Suprapubic skin (tissue), 4 donors: ENCODE data around the gene MED7. TPM values are rescaled to one million over a fixed set of nuclear protein-coding genes. Genes with fewer than 3 reads are reported as not detected.

Source experiments
- DNase-seq, 2 donors: peaks; one replicate each; pipeline ENCODE4 v3.0.0-alpha.2; 2019; ENCODE audit warnings: low spot score in 2 of 2
- H3K27ac ChIP-seq: fragments of 200-600 bp; sonication (generic); one replicate; pipeline ENCODE4 v1.5.1; 2019
- H3K27me3 ChIP-seq: fragments of 200-600 bp; sonication (generic); one replicate; pipeline ENCODE4 v1.5.1; 2019
- H3K36me3 ChIP-seq: fragments of 200-600 bp; sonication (generic); one replicate; pipeline ENCODE4 v1.5.1; 2019
- H3K4me1 ChIP-seq: fragments of 200-600 bp; sonication (generic); one replicate; pipeline ENCODE4 v1.5.1; 2019
- H3K4me3 ChIP-seq: fragments of 200-600 bp; sonication (generic); one replicate; pipeline ENCODE4 v1.5.1; 2019; ENCODE audit warnings: mild to moderate bottlenecking
- H3K9me3 ChIP-seq: fragments of 200-600 bp; sonication (generic); one replicate; pipeline ENCODE4 v1.5.1; 2019
- CTCF ChIP-seq, 2 donors: fragments of 200-600 bp in 1 of 2; fragments of 450-650 bp in 1 of 2; sonication (generic) in 1 of 2; IDR thresholded peaks; one replicate each; pipeline ENCODE4 v1.5.1; 2016 to 2019; ENCODE audit warnings: antibody characterized with exemption in 2 of 2, mild to moderate bottlenecking in 1 of 2, moderate library complexity in 1 of 2
- EP300 ChIP-seq: sonication (generic); formaldehyde crosslinking; IDR thresholded peaks from one replicate; pipeline ENCODE4 v1.6.1; 2017; ENCODE audit warnings: antibody characterized with exemption
- POLR2A ChIP-seq, 2 donors: fragments of 450-650 bp; IDR thresholded peaks; one replicate each; pipeline ENCODE4 v1.6.1; 2017; ENCODE audit warnings: antibody characterized with exemption in 2 of 2, mild to moderate bottlenecking in 2 of 2, moderate library complexity in 2 of 2
- POLR2AphosphoS5 ChIP-seq, 3 donors: sonication (generic); formaldehyde crosslinking; IDR thresholded peaks; one replicate each; pipeline ENCODE4 v1.6.1; 2017; ENCODE audit warnings: antibody characterized with exemption in 3 of 3
- WGBS: methylation state at CpG from one replicate; pipeline ENCODE4 v1.1.5; 2018; 5-methylcytosine and 5-hydroxymethylcytosine counted together
- total RNA-seq, 4 donors: library from RNA; depleted of rRNA; stranded (reverse); fragments of >200 nt; gene quantifications; one replicate each; pipeline ENCODE4 v1.1.0, GENCODE V29; 2016

The MED7 gene
- total RNA-seq, 4 donors from 2014 or later, result 5.5 to 13.6 (median 8.9) TPM

- Histone ChIP-seq H3K36me3 (no peaks in the 10 kb centered on the region), H3K27ac (no peak overlapping the region), H3K4me3 (no peak overlapping the region), H3K4me1 (no peaks in the 10 kb centered on the region), H3K9me3 (no peaks in the 10 kb centered on the region), H3K27me3 (peaks cover 18% of the 10 kb centered on the region)
- WGBS, result 91% methylated on average over 4 of the region's 4 CpGs
- TF ChIP-seq EP300 (no peak), CTCF (IDR thresholded peaks at IDR 0.05) (no peak), POLR2A (IDR thresholded peaks at IDR 0.05) (no peak), POLR2AphosphoS5 (IDR thresholded peaks at IDR 0.05) (no peak)
- DNase-seq, result no peak
Observed at GRCh38 chr5:157165261-157165660, 22.6 kb upstream of the MED7 start.

DNA sequence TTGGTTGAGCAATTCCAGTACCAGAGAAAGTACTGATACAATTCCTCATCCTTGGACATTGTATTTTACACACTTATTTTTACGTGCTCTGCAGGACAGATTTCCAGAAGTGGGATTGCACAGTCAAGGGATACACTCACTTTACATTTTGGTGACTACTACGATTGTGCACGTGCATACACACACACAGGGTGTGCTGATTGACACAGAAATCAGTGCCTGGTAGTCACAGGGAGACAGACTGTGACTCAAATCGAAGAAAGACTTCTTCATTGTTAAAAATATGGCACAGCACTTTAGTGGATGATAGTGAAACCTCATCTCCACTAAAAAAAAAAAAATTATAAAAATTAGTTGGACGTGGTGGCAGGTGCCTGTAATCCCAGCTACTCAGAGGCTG lies 21.9 kb upstream of the MED7 start:
- Histone ChIP-seq H3K36me3 (no peaks in the 10 kb centered on the region), H3K4me1 (no peaks in the 10 kb centered on the region), H3K27me3 (peaks cover 18% of the 10 kb centered on the region), H3K27ac (no peak overlapping the region), H3K4me3 (no peak overlapping the region), H3K9me3 (no peaks in the 10 kb centered on the region)
- no peak for DNase-seq
- TF ChIP-seq POLR2A (IDR thresholded peaks at IDR 0.05) (no peak), CTCF (IDR thresholded peaks at IDR 0.05) (no peak), EP300 (no peak), POLR2AphosphoS5 (IDR thresholded peaks at IDR 0.05) (no peak)
- WGBS, result 80% methylated on average over 5 of the region's 5 CpGs

- H3K9me3 ChIP-seq, result no peaks in the 10 kb centered on the region
- WGBS, result 95% methylated on average over 12 of the region's 12 CpGs
- no peak for TF ChIP-seq EP300
- TF ChIP-seq POLR2AphosphoS5 (IDR thresholded peaks at IDR 0.05), result no peak
- no peak for TF ChIP-seq POLR2A (IDR thresholded peaks at IDR 0.05)
- no peak for TF ChIP-seq CTCF (IDR thresholded peaks at IDR 0.05)
- no peak for DNase-seq
- no peaks in the 10 kb centered on the region for H3K36me3 ChIP-seq
- no peaks in the 10 kb centered on the region for H3K4me1 ChIP-seq
- H3K27ac ChIP-seq, result no peak overlapping the region
- H3K4me3 ChIP-seq, result no peak overlapping the region
- peaks cover 18% of the 10 kb centered on the region for H3K27me3 ChIP-seq
Observed at GRCh38 chr5:157162919-157163510, 20.4 kb upstream of the MED7 start.

DNA sequence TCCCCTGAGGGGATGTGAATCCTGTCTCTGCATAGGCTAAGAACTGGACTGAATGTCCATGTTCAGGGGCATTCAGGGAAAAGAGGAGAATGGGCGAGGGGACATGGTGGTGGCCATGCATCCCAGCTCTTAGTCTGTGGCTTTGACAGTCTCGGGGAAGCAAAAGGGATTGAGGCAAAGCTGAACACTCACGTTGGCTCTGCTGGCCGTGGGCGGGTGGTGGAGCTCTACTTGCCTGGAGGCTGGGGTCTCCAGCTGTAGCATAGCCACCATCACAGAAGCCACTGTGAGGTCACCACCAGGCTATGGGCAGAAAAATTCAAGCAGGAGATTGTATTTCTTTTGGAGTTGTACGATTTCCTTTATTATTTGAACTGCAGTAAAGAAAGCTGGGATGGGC lies 19.3 kb upstream of the MED7 start:
- H3K9me3 ChIP-seq, result no peaks in the 10 kb centered on the region
- no peaks in the 10 kb centered on the region for H3K4me1 ChIP-seq
- no peaks in the 10 kb centered on the region for H3K36me3 ChIP-seq
- WGBS, result 88% methylated on average over 5 of the region's 6 CpGs
- no peak for TF ChIP-seq POLR2AphosphoS5 (IDR thresholded peaks at IDR 0.05)
- TF ChIP-seq POLR2A (IDR thresholded peaks at IDR 0.05), result no peak
- no peak for TF ChIP-seq CTCF (IDR thresholded peaks at IDR 0.05)
- TF ChIP-seq EP300, result no peak
- no peak overlapping the region for H3K4me3 ChIP-seq
- peaks cover 14% of the 10 kb centered on the region for H3K27me3 ChIP-seq
- no peak overlapping the region for H3K27ac ChIP-seq
- DNase-seq, result no peak

DNA sequence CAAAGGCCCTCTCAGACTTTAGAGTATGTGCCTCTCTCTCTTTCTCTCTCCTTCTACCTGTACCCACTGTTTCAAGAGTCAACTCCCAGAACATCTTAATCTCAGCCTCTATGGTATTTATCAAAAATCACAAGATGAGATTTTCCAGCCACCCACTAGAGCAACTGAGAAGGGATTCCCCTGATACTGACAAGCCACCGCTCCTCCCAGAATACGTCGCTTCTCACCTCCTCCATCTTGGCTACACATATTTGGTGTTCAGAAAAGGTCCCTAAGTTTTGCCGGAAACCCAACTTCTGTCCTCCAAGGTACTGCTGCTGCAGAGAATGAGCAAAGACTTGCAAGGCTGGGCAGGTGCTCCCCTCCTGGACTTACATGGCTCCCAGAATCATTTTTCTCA lies 17.3 kb upstream of the MED7 start:
- Histone ChIP-seq H3K36me3 (no peaks in the 10 kb centered on the region), H3K27me3 (peaks cover 8% of the 10 kb centered on the region), H3K4me3 (no peak overlapping the region), H3K27ac (no peak overlapping the region), H3K4me1 (no peaks in the 10 kb centered on the region), H3K9me3 (no peaks in the 10 kb centered on the region)
- DNase-seq, result no peak
- 77% methylated on average over 4 of the region's 4 CpGs for whole genome bisulfite sequencing
- no peak for TF ChIP-seq CTCF (IDR thresholded peaks at IDR 0.05)
- no peak for TF ChIP-seq POLR2AphosphoS5 (IDR thresholded peaks at IDR 0.05)
- no peak for TF ChIP-seq POLR2A (IDR thresholded peaks at IDR 0.05)
- no peak for TF ChIP-seq EP300
